Measurements from ENCODE around the gene ANKMY1.

- TF ChIP-seq CTCF (IDR thresholded peaks at IDR 0.05) (no peak), POLR2A (IDR thresholded peaks at IDR 0.05) (no peak)
These were observed 116.3 kb downstream of the ANKMY1 start for GRCh38 chr2:240441326-240441992.

Data from testis (tissue), 2 donors.